MM.1S (cell line): ENCODE measurements around the gene UBN2.

Experiments
- EZH2 ChIP-seq: fragments of 300-600 bp; sonication (generic); optimal IDR thresholded peaks from 2 replicates; pipeline ENCODE3; 2017; ENCODE audit warnings: low read depth, mild to moderate bottlenecking, antibody characterized with exemption, low read length, mixed read lengths
- TF ChIP-seq, protein P1 (sequence below): fragments of 300-600 bp; sonication (generic); IDR thresholded peaks from 2 replicates; pipeline ENCODE4 v1.5.1; 2016; ENCODE audit warnings: antibody characterized with exemption, low read length, mixed read lengths

DNA sequence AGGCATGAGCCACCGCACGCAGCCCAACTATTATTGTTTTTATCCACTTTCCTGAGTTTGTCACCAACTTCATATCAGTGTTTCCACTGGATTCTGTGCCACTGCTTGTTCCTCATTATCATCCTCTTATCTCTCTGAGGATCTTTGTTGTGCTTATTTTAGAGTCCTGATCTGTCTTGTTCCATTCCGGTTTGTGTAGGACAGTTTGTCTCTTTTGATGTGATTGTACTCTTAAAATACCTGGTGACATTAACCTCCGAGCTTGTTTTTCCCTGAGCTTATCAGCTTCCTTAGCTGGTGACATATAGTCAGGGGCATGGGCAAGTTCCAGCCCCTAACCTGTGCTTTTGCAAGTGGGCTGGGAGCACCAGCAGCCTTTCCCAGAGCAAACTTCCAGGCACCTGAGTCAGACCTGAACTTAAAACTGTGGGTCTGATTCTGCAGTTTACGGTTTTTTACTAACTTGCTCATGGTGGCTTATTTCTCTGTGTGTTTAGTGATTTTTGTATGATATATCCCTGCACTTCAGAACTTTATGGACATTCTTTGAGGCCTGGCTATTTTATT is 87.0 kb downstream of the UBN2 start:
- TF ChIP-seq, protein P1, sequence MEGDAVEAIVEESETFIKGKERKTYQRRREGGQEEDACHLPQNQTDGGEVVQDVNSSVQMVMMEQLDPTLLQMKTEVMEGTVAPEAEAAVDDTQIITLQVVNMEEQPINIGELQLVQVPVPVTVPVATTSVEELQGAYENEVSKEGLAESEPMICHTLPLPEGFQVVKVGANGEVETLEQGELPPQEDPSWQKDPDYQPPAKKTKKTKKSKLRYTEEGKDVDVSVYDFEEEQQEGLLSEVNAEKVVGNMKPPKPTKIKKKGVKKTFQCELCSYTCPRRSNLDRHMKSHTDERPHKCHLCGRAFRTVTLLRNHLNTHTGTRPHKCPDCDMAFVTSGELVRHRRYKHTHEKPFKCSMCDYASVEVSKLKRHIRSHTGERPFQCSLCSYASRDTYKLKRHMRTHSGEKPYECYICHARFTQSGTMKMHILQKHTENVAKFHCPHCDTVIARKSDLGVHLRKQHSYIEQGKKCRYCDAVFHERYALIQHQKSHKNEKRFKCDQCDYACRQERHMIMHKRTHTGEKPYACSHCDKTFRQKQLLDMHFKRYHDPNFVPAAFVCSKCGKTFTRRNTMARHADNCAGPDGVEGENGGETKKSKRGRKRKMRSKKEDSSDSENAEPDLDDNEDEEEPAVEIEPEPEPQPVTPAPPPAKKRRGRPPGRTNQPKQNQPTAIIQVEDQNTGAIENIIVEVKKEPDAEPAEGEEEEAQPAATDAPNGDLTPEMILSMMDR, result no peak
- no peak for TF ChIP-seq EZH2
